GM23338 (cell line): ENCODE data around the gene FMN1. TPM values are rescaled to one million over a fixed set of nuclear protein-coding genes. Genes with fewer than 3 reads are reported as not detected.

Source experiments
- ATAC-seq: fragments of 200-7000 bp; cut with Tn5 transposase; 3 replicates; pipeline ENCODE4 v1.9.1; 2020
- DNase-seq: peaks from one replicate; pipeline ENCODE4 v3.0.0-alpha.2; 2015; ENCODE audit warnings: low spot score
- H2AFZ ChIP-seq: fragments of 200-600 bp; sonication (generic); 2 replicates; pipeline ENCODE4 v1.8.0; 2016; ENCODE audit warnings: antibody characterized with exemption, mild to moderate bottlenecking, moderate library complexity
- H3F3A ChIP-seq: fragments of 200-600 bp; sonication (generic); replicated peaks from 2 replicates; pipeline ENCODE4 v1.8.0; 2017; ENCODE audit warnings: antibody characterized with exemption, mixed run types, low read depth
- H3K27ac ChIP-seq: fragments of 200-600 bp; sonication (generic); 2 replicates; pipeline ENCODE4 v1.6.1; 2016; ENCODE audit warnings: low read depth
- H3K27me3 ChIP-seq: fragments of 200-600 bp; sonication (generic); 2 replicates; pipeline ENCODE4 v1.8.0; 2016; ENCODE audit warnings: mild to moderate bottlenecking, mixed run types, moderate library complexity; ENCODE audit not compliant: insufficient read depth
- H3K36me3 ChIP-seq: fragments of 200-600 bp; sonication (generic); 2 replicates; pipeline ENCODE4 v1.8.0; 2016; ENCODE audit warnings: mild to moderate bottlenecking; ENCODE audit not compliant: insufficient read depth
- H3K4me1 ChIP-seq: fragments of 200-600 bp; sonication (generic); 2 replicates; pipeline ENCODE4 v1.8.0; 2016; ENCODE audit warnings: mild to moderate bottlenecking, moderate library complexity; ENCODE audit not compliant: insufficient read depth
- H3K4me2 ChIP-seq: fragments of 200-600 bp; sonication (generic); 2 replicates; pipeline ENCODE4 v1.7.1; 2017; ENCODE audit warnings: mixed run types
- H3K4me3 ChIP-seq: fragments of 200-600 bp; sonication (generic); 2 replicates; pipeline ENCODE4 v1.6.1; 2016; ENCODE audit warnings: mixed run types
- H3K79me2 ChIP-seq: fragments of 200-600 bp; sonication (generic); replicated peaks from 2 replicates; pipeline ENCODE4 v1.8.0; 2017; ENCODE audit warnings: mild to moderate bottlenecking; ENCODE audit not compliant: insufficient read depth
- H3K9me2 ChIP-seq: fragments of 200-600 bp; sonication (generic); 2 replicates; pipeline ENCODE4 v1.8.0; 2017; ENCODE audit not compliant: insufficient read depth
- H4K20me1 ChIP-seq: fragments of 200-600 bp; sonication (generic); replicated peaks from 2 replicates; pipeline ENCODE4 v1.8.0; 2017; ENCODE audit warnings: mild to moderate bottlenecking; ENCODE audit not compliant: insufficient read depth
- H3K27ac Mint-ChIP-seq: 2 replicates; pipeline ENCODE4 v1.8.0; 2020; ENCODE audit warnings: inconsistent platforms, mild to moderate bottlenecking, moderate library complexity, mixed read lengths
- H3K27me3 Mint-ChIP-seq: 3 replicates; pipeline ENCODE4 v1.8.0; 2022; ENCODE audit warnings: low read depth, mild to moderate bottlenecking, moderate library complexity, mixed read lengths, inconsistent platforms; ENCODE audit not compliant: insufficient read depth, poor library complexity
- H3K36me3 Mint-ChIP-seq: 3 replicates; pipeline ENCODE4 v1.8.0; 2021; ENCODE audit warnings: low read depth, mild to moderate bottlenecking, inconsistent platforms, moderate library complexity, mixed read lengths
- H3K4me1 Mint-ChIP-seq: 3 replicates; pipeline ENCODE4 v1.8.0; 2020; ENCODE audit warnings: mild to moderate bottlenecking, inconsistent platforms, mixed read lengths
- H3K4me3 Mint-ChIP-seq: 3 replicates; pipeline ENCODE4 v1.8.0; 2021; ENCODE audit warnings: moderate library complexity, mild to moderate bottlenecking, inconsistent platforms, mixed read lengths
- H3K9me3 Mint-ChIP-seq: 3 replicates; pipeline ENCODE4 v1.8.0; 2020; ENCODE audit warnings: moderate library complexity, mild to moderate bottlenecking, inconsistent platforms, mixed read lengths
- EZH2phosphoT487 ChIP-seq: fragments of 200-600 bp; sonication (generic); IDR thresholded peaks from one replicate; pipeline ENCODE4 v1.8.1; 2018; ENCODE audit warnings: antibody characterized with exemption; ENCODE audit not compliant: unreplicated experiment
- JUNB ChIP-seq: IDR thresholded peaks from one replicate; pipeline ENCODE4 v1.6.1; 2016; ENCODE audit warnings: antibody characterized with exemption; ENCODE audit not compliant: unreplicated experiment
- NANOG ChIP-seq: IDR thresholded peaks from 2 replicates; pipeline ENCODE4 v1.6.1; 2016; ENCODE audit warnings: antibody characterized with exemption, borderline replicate concordance
- POLR2AphosphoS5 ChIP-seq: IDR thresholded peaks from 2 replicates; pipeline ENCODE4 v1.6.1; 2016; ENCODE audit warnings: antibody characterized with exemption, low read depth
- STAT1 ChIP-seq: IDR thresholded peaks from one replicate; pipeline ENCODE4 v1.6.1; 2016; ENCODE audit warnings: antibody characterized with exemption; ENCODE audit not compliant: unreplicated experiment
- ZNF331 ChIP-seq: fragments of 250-450 bp; sonication (Bioruptor Pico); IDR thresholded peaks from 2 replicates; pipeline ENCODE4 v1.5.0; 2020; ENCODE audit warnings: low read depth, mild to moderate bottlenecking, moderate library complexity
- polyA plus RNA-seq: library from polyadenylated mRNA; unstranded; fragments of >200 nt; fragmentation: Nextera tagmentation; extraction: Ambion mirVana; gene quantifications from 2 replicates; pipeline ENCODE4 v1.2.1, GENCODE V29; 2016
- total RNA-seq: library from RNA; depleted of rRNA; stranded (reverse); fragments of >200 nt; shearing (Covaris generic); gene quantifications from 2 replicates; pipeline ENCODE4 v1.2.3, GENCODE V29; 2014
- TF ChIP-seq, protein P1 (sequence below), 2 experiments: fragments of 200-600 bp in 1 of 2; sonication (generic) in 1 of 2; conservative IDR thresholded peaks; 2 replicates each; pipeline versions ENCODE4 v1.5.1 to v1.6.1; 2016 to 2017; ENCODE audit warnings: antibody characterized with exemption in 2 of 2, low read depth in 2 of 2, mild to moderate bottlenecking in 2 of 2, moderate library complexity in 1 of 2
- TF ChIP-seq, protein P2 (sequence below): IDR thresholded peaks from one replicate; pipeline ENCODE4 v1.6.1; 2018; ENCODE audit warnings: antibody characterized with exemption; ENCODE audit not compliant: unreplicated experiment
- TF ChIP-seq, protein P3 (sequence below): fragments of 250-450 bp; sonication (Bioruptor Pico); IDR thresholded peaks from 2 replicates; pipeline ENCODE4 v1.5.0; 2020; ENCODE audit warnings: mild to moderate bottlenecking, moderate library complexity
- TF ChIP-seq, protein P4 (sequence below): IDR thresholded peaks from 2 replicates; pipeline ENCODE4 v1.6.1; 2016; ENCODE audit warnings: antibody characterized with exemption

Gene FMN1
- total and polyA plus RNA-seq, 2 experiments from 2014 or later = 1.2 to 1.6 TPM

DNA sequence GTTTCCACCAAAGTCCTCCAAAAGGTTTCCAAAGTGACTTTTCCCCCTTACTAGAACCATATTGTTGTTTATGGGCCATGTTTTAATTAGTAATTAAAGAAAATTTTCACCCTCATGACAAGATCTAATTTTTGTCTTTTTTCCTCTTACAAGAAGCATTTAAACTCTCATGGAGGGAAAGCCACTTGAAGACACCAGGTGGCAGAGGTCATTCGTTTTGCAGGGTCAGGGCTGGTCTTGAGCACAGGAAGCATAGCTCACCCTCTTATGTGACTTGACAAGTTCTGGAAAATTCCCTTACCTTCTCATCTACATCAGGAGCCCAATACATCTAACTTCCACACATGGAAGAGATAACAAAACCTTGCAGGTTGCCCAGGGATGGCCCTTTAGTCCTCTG lies 313.0 kb downstream of the FMN1 start:
- Histone ChIP-seq H3K4me3 (no peak overlapping the region), H3F3A (no peaks in the 10 kb centered on the region), H3K4me2 (no peak overlapping the region), H3K9me2 (no peaks in the 10 kb centered on the region), H3K27me3 (no peaks in the 10 kb centered on the region), H3K4me1 (peaks cover 4% of the 10 kb centered on the region; the same call in 1 of the 2 replicates), H3K27ac (no peak overlapping the region), H2AFZ (no peak overlapping the region), H4K20me1 (no peaks in the 10 kb centered on the region), H3K36me3 (no peaks in the 10 kb centered on the region), H3K79me2 (no peaks in the 10 kb centered on the region)
- peaks cover 3% of the 10 kb centered on the region for H3K27me3 Mint-ChIP-seq
- peak overlapping the region; percentile 9 for H3K27ac Mint-ChIP-seq
- H3K4me1 Mint-ChIP-seq = peaks cover 10% of the 10 kb centered on the region; the same call in 2 of the 3 replicates
- TF ChIP-seq, protein P1, sequence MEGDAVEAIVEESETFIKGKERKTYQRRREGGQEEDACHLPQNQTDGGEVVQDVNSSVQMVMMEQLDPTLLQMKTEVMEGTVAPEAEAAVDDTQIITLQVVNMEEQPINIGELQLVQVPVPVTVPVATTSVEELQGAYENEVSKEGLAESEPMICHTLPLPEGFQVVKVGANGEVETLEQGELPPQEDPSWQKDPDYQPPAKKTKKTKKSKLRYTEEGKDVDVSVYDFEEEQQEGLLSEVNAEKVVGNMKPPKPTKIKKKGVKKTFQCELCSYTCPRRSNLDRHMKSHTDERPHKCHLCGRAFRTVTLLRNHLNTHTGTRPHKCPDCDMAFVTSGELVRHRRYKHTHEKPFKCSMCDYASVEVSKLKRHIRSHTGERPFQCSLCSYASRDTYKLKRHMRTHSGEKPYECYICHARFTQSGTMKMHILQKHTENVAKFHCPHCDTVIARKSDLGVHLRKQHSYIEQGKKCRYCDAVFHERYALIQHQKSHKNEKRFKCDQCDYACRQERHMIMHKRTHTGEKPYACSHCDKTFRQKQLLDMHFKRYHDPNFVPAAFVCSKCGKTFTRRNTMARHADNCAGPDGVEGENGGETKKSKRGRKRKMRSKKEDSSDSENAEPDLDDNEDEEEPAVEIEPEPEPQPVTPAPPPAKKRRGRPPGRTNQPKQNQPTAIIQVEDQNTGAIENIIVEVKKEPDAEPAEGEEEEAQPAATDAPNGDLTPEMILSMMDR (conservative IDR thresholded peaks at IDR 0.05; ENCODE audit: low read depth in 2 of 2) = peak; percentile 23 to 48; a peak in 3 of 4 replicates
- no peak for TF ChIP-seq NANOG
- no peak overlapping the region for H3K4me3 Mint-ChIP-seq
- DNase-seq = peak; percentile 28
- peak; percentile 35; the same call in 1 of the 3 replicates for ATAC-seq
- H3K36me3 Mint-ChIP-seq = no peaks in the 10 kb centered on the region
- no peaks in the 10 kb centered on the region for H3K9me3 Mint-ChIP-seq

DNA sequence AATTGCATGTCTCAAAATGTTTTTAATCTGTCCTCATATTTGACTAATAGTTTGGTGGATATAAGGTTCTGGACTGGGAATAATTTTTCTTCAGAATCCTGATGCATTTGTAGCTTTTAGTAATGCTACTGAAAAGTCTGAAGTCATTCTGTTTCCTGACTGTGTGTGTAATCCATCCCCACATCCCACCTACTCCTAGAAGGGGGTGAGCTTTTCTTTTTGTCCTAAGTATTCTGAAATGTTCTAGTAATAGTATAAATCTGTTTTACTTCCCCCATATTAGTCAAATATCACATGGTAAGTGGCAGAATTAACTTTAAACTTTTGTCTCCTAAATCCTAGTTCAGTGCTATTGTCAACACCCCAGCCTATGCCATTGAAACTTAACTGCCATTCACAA lies 313.9 kb downstream of the FMN1 start:
- no peaks in the 10 kb centered on the region for H3K27me3 Mint-ChIP-seq
- H3K36me3 Mint-ChIP-seq = no peaks in the 10 kb centered on the region
- no peak overlapping the region for H2AFZ ChIP-seq
- H3K4me1 Mint-ChIP-seq = peaks cover 4% of the 10 kb centered on the region; the same call in 1 of the 3 replicates
- DNase-seq (no peak), ATAC-seq (no peak)
- no peaks in the 10 kb centered on the region for H4K20me1 ChIP-seq
- H3K27me3 ChIP-seq = no peaks in the 10 kb centered on the region
- H3K4me3 Mint-ChIP-seq = no peak overlapping the region
- H3K27ac ChIP-seq = no peak overlapping the region
- no peaks in the 10 kb centered on the region for H3K4me1 ChIP-seq
- no peak overlapping the region for H3K4me2 ChIP-seq
- no peak overlapping the region for H3K27ac Mint-ChIP-seq
- H3K4me3 ChIP-seq = no peak overlapping the region
- no peaks in the 10 kb centered on the region for H3K79me2 ChIP-seq
- H3K9me3 Mint-ChIP-seq = no peaks in the 10 kb centered on the region
- no peaks in the 10 kb centered on the region for H3K36me3 ChIP-seq
- H3F3A ChIP-seq = no peaks in the 10 kb centered on the region
- no peaks in the 10 kb centered on the region for H3K9me2 ChIP-seq
- TF ChIP-seq ZNF331 (no peak), STAT1 (no peak), NANOG (no peak), POLR2AphosphoS5 (no peak), EZH2phosphoT487 (no peak), JUNB (no peak)
- TF ChIP-seq, protein P2, sequence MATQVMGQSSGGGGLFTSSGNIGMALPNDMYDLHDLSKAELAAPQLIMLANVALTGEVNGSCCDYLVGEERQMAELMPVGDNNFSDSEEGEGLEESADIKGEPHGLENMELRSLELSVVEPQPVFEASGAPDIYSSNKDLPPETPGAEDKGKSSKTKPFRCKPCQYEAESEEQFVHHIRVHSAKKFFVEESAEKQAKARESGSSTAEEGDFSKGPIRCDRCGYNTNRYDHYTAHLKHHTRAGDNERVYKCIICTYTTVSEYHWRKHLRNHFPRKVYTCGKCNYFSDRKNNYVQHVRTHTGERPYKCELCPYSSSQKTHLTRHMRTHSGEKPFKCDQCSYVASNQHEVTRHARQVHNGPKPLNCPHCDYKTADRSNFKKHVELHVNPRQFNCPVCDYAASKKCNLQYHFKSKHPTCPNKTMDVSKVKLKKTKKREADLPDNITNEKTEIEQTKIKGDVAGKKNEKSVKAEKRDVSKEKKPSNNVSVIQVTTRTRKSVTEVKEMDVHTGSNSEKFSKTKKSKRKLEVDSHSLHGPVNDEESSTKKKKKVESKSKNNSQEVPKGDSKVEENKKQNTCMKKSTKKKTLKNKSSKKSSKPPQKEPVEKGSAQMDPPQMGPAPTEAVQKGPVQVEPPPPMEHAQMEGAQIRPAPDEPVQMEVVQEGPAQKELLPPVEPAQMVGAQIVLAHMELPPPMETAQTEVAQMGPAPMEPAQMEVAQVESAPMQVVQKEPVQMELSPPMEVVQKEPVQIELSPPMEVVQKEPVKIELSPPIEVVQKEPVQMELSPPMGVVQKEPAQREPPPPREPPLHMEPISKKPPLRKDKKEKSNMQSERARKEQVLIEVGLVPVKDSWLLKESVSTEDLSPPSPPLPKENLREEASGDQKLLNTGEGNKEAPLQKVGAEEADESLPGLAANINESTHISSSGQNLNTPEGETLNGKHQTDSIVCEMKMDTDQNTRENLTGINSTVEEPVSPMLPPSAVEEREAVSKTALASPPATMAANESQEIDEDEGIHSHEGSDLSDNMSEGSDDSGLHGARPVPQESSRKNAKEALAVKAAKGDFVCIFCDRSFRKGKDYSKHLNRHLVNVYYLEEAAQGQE = no peak
- TF ChIP-seq, protein P3, sequence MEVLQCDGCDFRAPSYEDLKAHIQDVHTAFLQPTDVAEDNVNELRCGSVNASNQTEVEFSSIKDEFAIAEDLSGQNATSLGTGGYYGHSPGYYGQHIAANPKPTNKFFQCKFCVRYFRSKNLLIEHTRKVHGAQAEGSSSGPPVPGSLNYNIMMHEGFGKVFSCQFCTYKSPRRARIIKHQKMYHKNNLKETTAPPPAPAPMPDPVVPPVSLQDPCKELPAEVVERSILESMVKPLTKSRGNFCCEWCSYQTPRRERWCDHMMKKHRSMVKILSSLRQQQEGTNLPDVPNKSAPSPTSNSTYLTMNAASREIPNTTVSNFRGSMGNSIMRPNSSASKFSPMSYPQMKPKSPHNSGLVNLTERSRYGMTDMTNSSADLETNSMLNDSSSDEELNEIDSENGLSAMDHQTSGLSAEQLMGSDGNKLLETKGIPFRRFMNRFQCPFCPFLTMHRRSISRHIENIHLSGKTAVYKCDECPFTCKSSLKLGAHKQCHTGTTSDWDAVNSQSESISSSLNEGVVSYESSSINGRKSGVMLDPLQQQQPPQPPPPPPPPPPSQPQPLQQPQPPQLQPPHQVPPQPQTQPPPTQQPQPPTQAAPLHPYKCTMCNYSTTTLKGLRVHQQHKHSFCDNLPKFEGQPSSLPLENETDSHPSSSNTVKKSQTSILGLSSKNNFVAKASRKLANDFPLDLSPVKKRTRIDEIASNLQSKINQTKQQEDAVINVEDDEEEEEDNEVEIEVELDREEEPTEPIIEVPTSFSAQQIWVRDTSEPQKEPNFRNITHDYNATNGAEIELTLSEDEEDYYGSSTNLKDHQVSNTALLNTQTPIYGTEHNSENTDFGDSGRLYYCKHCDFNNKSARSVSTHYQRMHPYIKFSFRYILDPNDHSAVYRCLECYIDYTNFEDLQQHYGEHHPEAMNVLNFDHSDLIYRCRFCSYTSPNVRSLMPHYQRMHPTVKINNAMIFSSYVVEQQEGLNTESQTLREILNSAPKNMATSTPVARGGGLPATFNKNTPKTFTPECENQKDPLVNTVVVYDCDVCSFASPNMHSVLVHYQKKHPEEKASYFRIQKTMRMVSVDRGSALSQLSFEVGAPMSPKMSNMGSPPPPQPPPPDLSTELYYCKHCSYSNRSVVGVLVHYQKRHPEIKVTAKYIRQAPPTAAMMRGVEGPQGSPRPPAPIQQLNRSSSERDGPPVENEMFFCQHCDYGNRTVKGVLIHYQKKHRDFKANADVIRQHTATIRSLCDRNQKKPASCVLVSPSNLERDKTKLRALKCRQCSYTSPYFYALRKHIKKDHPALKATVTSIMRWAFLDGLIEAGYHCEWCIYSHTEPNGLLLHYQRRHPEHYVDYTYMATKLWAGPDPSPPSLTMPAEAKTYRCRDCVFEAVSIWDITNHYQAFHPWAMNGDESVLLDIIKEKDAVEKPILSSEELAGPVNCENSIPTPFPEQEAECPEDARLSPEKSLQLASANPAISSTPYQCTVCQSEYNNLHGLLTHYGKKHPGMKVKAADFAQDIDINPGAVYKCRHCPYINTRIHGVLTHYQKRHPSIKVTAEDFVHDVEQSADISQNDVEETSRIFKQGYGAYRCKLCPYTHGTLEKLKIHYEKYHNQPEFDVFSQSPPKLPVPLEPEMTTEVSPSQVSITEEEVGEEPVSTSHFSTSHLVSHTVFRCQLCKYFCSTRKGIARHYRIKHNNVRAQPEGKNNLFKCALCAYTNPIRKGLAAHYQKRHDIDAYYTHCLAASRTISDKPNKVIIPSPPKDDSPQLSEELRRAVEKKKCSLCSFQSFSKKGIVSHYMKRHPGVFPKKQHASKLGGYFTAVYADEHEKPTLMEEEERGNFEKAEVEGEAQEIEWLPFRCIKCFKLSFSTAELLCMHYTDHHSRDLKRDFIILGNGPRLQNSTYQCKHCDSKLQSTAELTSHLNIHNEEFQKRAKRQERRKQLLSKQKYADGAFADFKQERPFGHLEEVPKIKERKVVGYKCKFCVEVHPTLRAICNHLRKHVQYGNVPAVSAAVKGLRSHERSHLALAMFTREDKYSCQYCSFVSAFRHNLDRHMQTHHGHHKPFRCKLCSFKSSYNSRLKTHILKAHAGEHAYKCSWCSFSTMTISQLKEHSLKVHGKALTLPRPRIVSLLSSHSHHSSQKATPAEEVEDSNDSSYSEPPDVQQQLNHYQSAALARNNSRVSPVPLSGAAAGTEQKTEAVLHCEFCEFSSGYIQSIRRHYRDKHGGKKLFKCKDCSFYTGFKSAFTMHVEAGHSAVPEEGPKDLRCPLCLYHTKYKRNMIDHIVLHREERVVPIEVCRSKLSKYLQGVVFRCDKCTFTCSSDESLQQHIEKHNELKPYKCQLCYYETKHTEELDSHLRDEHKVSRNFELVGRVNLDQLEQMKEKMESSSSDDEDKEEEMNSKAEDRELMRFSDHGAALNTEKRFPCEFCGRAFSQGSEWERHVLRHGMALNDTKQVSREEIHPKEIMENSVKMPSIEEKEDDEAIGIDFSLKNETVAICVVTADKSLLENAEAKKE (CRISPR knock-in tag) = no peak
- TF ChIP-seq, protein P4, sequence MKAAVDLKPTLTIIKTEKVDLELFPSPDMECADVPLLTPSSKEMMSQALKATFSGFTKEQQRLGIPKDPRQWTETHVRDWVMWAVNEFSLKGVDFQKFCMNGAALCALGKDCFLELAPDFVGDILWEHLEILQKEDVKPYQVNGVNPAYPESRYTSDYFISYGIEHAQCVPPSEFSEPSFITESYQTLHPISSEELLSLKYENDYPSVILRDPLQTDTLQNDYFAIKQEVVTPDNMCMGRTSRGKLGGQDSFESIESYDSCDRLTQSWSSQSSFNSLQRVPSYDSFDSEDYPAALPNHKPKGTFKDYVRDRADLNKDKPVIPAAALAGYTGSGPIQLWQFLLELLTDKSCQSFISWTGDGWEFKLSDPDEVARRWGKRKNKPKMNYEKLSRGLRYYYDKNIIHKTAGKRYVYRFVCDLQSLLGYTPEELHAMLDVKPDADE = no peak
